HTERT RPE-1 (cell line): ENCODE measurements around the gene AFF2.
"Not testable (repeated sequence)": the region's sequence is repeated elsewhere in the genome, so short reads cannot be mapped to it uniquely, and the experiment has no call there.

Experiments
- in situ Hi-C: fragments of 300-500 bp; cut with MboI; formaldehyde crosslinking; loops from 4 replicates; pipeline ENCODE4 v1.14.3; 2020; ENCODE audit warnings: low sequenced_read_pairs

The AFF2 gene

GRCh38 chrX:148632444-148632843 is 132.0 kb downstream of the AFF2 start:
- in situ Hi-C loops = no loop called here

GRCh38 chrX:148633218-148633908 is 132.9 kb downstream of the AFF2 start:
- in situ Hi-C loops = no loop called here

GRCh38 chrX:148634591-148634990 is 134.2 kb downstream of the AFF2 start:
- in situ Hi-C loops = no loop called here

GRCh38 chrX:148643460-148643859 is 143.0 kb downstream of the AFF2 start:
- in situ Hi-C loops = no loop called here

GRCh38 chrX:148647651-148648050 is 147.2 kb downstream of the AFF2 start:
- in situ Hi-C loops = no loop called here

- in situ Hi-C loops = no loop called here
Observed at GRCh38 chrX:148649145-148649795, 148.9 kb downstream of the AFF2 start.

GRCh38 chrX:148658115-148658730 is 157.8 kb downstream of the AFF2 start:
- in situ Hi-C loops = no loop called here

GRCh38 chrX:148659481-148659880 is 159.1 kb downstream of the AFF2 start:
- in situ Hi-C loops = no loop called here

- in situ Hi-C loops = no loop called here
Observed at GRCh38 chrX:148661035-148661434, 160.6 kb downstream of the AFF2 start.

GRCh38 chrX:148662014-148662413 is 161.6 kb downstream of the AFF2 start:
- in situ Hi-C loops = no loop called here

- in situ Hi-C loops = no loop called here
Observed at GRCh38 chrX:148664171-148664570, 163.8 kb downstream of the AFF2 start.

- in situ Hi-C loops = no loop called here
Observed at GRCh38 chrX:148664995-148665394, 164.6 kb downstream of the AFF2 start.

GRCh38 chrX:148669175-148669574 is 168.8 kb downstream of the AFF2 start:
- in situ Hi-C loops = not testable (repeated sequence)

GRCh38 chrX:148670277-148670676 is 169.9 kb downstream of the AFF2 start:
- in situ Hi-C loops = no loop called here

- in situ Hi-C loops = no loop called here
Observed at GRCh38 chrX:148672517-148672916, 172.1 kb downstream of the AFF2 start.

GRCh38 chrX:148681605-148682004 is 181.2 kb downstream of the AFF2 start:
- in situ Hi-C loops = no loop called here

- in situ Hi-C loops = no loop called here
Observed at GRCh38 chrX:148682206-148682605, 181.8 kb downstream of the AFF2 start.

GRCh38 chrX:148691456-148691855 is 191.0 kb downstream of the AFF2 start:
- in situ Hi-C loops = no loop called here

GRCh38 chrX:148695255-148695654 is 194.8 kb downstream of the AFF2 start:
- in situ Hi-C loops = no loop called here

GRCh38 chrX:148698221-148698620 is 197.8 kb downstream of the AFF2 start:
- in situ Hi-C loops = no loop called here

GRCh38 chrX:148700021-148700420 is 199.6 kb downstream of the AFF2 start:
- in situ Hi-C loops = no loop called here

GRCh38 chrX:148713981-148714380 is 213.6 kb downstream of the AFF2 start:
- in situ Hi-C loops = no loop called here
